ENCODE results near the gene MAD2L1BP. TPM values are rescaled to one million over a fixed set of nuclear protein-coding genes. Genes with fewer than 3 reads are reported as not detected.

MAD2L1BP gene
- total and polyA plus RNA-seq, 2 of the 13 experiments (the other 11 are each of a cell fraction or from before 2014, with no cell fraction given), result 54.2 to 55.5 TPM

DNA sequence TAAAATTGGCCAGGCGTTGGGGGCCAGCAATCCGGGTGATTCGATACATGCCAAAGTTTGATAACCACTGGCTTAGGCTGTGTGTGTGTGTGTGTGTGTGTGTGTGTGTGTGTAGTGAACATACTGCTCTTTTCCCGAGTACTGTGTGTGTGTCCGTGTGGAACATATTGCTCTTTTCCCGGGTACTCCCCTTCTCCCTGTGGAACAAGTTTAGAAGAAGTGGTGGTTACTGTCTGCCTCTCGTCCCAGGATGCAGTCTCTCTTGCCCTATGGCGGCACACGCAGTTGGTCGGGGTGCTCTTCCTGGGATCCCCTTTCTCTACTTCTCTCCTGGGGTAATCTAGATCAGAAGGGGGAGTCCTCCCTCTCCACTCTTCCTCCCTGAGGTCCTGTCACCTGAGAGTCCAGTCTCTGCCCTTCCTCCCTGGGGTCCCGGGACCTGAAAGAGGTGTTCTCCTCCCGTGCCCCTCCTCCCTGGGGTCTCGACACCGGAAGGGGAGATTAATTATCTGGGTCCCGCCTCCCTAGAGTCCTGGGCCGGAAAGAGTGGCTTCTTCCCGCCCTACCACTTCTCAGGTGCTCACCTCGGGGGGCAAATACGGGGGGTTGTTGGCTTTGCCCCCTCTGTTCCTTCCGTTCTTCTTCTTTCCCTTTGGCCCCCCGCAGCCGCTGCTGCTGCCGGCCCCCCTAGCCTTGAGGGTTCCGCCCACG is 7.1 kb upstream of the MAD2L1BP start (continued):
- TF ChIP-seq PLSCR1 (CRISPR knock-in tag; IDR thresholded peaks at IDR 0.05; ENCODE audit: borderline replicate concordance) (no peak), MXI1 (IDR thresholded peaks at IDR 0.05; ENCODE audit: borderline replicate concordance, low read depth, low read length) (no peak), BRCA1 (CRISPR knock-in tag; IDR thresholded peaks at IDR 0.05) (no peak), ZBTB8A (CRISPR knock-in tag; IDR thresholded peaks at IDR 0.05; ENCODE audit: borderline replicate concordance, low read depth) (no peak), TGIF2 (CRISPR knock-in tag; IDR thresholded peaks at IDR 0.05) (peak; percentile 46; the same call in 1 of the 2 replicates), ZNF709 (CRISPR knock-in tag; IDR thresholded peaks at IDR 0.05) (no peak), SIN3A (IDR thresholded peaks at IDR 0.05; ENCODE audit: borderline replicate concordance, low read depth, low read length) (peak; percentile 45; the same call in 1 of the 2 replicates), ARID5B (CRISPR knock-in tag; IDR thresholded peaks at IDR 0.05) (peak; percentile 4; the same call in 1 of the 2 replicates), NFE2 (CRISPR knock-in tag; IDR thresholded peaks at IDR 0.05) (no peak), RAD21 (CRISPR knock-in tag; IDR thresholded peaks at IDR 0.05) (no peak), PAWR (CRISPR knock-in tag; IDR thresholded peaks at IDR 0.05; ENCODE audit: borderline replicate concordance) (no peak), GABPA (IDR thresholded peaks at IDR 0.05; ENCODE audit: low read depth, low read length) (peak; percentile 37), GABPA (CRISPR knock-in tag; IDR thresholded peaks at IDR 0.05; ENCODE audit: low read depth) (peak; percentile 62), TARDBP (CRISPR knock-in tag; IDR thresholded peaks at IDR 0.05) (peak; percentile 38; the same call in 1 of the 2 replicates), RNF2 (conservative IDR thresholded peaks at IDR 0.05; ENCODE audit: low read depth) (no peak), SMAD1 (CRISPR knock-in tag; IDR thresholded peaks at IDR 0.05; ENCODE audit: borderline replicate concordance, low read depth) (no peak), ZBTB20 (CRISPR knock-in tag; IDR thresholded peaks at IDR 0.05; ENCODE audit: borderline replicate concordance, low read depth) (no peak), MED1 (CRISPR knock-in tag; IDR thresholded peaks at IDR 0.05) (no peak), ZNF558 (CRISPR knock-in tag; IDR thresholded peaks at IDR 0.05; ENCODE audit: borderline replicate concordance) (no peak), ZBTB4 (CRISPR knock-in tag; IDR thresholded peaks at IDR 0.05; ENCODE audit: borderline replicate concordance) (no peak), ZNF12 (CRISPR knock-in tag; IDR thresholded peaks at IDR 0.05) (no peak), THYN1 (CRISPR knock-in tag; IDR thresholded peaks at IDR 0.05; ENCODE audit: borderline replicate concordance, low read depth) (0 out of 2 replicates have a peak, but pooled peaks have one; percentile 39), IRX3 (CRISPR knock-in tag; IDR thresholded peaks at IDR 0.05; ENCODE audit: borderline replicate concordance, low read depth) (0 out of 2 replicates have a peak, but pooled peaks have one; percentile 27)
